IMR-90 (cell line): Measurements from ENCODE around the gene PARP3. TPM values are rescaled to one million over a fixed set of nuclear protein-coding genes. Genes with fewer than 3 reads are reported as not detected.

Source experiments
- ATAC-seq: fragments of 200-7000 bp; cut with Tn5 transposase; 2 replicates; pipeline ENCODE4 v1.9.1; 2020; ENCODE audit warnings: low read depth, mild to moderate bottlenecking, moderate library complexity
- BruUV-seq: library from RNA; stranded (reverse); fragments of 400-500 nt; replicated peaks from 2 replicates; lab custom pipeline; 2021; lab: Mats Ljungman, UMichigan
- CTCF ChIA-PET: fragments of 300-600 bp; formaldehyde crosslinking; extraction: SDS; loops from one replicate; lab custom pipeline; 2021; ENCODE audit warnings: antibody characterized with exemption; lab: Yijun Ruan, JAX
- POLR2A ChIA-PET: fragments of 300-600 bp; sonication (Branson Sonifier 250); formaldehyde crosslinking; loops from one replicate; lab custom pipeline; 2022; ENCODE audit warnings: antibody characterized with exemption; ENCODE audit not compliant: unreplicated experiment; lab: Charles Lee
- DNase-seq: peaks from one replicate; pipeline ENCODE4 v3.0.0; 2013
- H2AFZ ChIP-seq: replicated peaks from 2 replicates; pipeline ENCODE3; 2013; ENCODE audit warnings: low read length, mild to moderate bottlenecking; ENCODE audit not compliant: poor library complexity
- H2AK5ac ChIP-seq: 2 replicates; pipeline ENCODE4 v1.6.1; 2013; ENCODE audit warnings: low read depth, low read length, inconsistent platforms
- H2AK9ac ChIP-seq: replicated peaks from 2 replicates; pipeline ENCODE3; 2013; ENCODE audit warnings: mild to moderate bottlenecking, low read depth, low read length, moderate library complexity; ENCODE audit not compliant: poor library complexity
- H2BK120ac ChIP-seq: 2 replicates; pipeline ENCODE4 v1.6.1; 2013; ENCODE audit warnings: low read depth, low read length, inconsistent platforms
- H2BK15ac ChIP-seq: 3 replicates; pipeline ENCODE4 v1.6.1; 2013; ENCODE audit warnings: low read depth, low read length, inconsistent platforms
- H2BK20ac ChIP-seq: 2 replicates; pipeline ENCODE4 v1.6.1; 2013; ENCODE audit warnings: low read depth, mild to moderate bottlenecking, inconsistent platforms, low read length, moderate library complexity
- H2BK5ac ChIP-seq: 2 replicates; pipeline ENCODE4 v1.6.1; 2013; ENCODE audit warnings: mild to moderate bottlenecking, low read depth, low read length, inconsistent platforms; ENCODE audit not compliant: poor library complexity, severe bottlenecking
- H3K14ac ChIP-seq: replicated peaks from 2 replicates; pipeline ENCODE4 v1.6.1; 2013; ENCODE audit warnings: low read depth, low read length, inconsistent platforms
- H3K18ac ChIP-seq: 2 replicates; pipeline ENCODE4 v1.6.1; 2013; ENCODE audit warnings: low read depth, low read length, control low read depth
- H3K23ac ChIP-seq: 2 replicates; pipeline ENCODE4 v1.6.1; 2013; ENCODE audit warnings: low read depth, low read length, inconsistent platforms
- H3K27ac ChIP-seq: 2 replicates; pipeline ENCODE4 v1.5.1; 2013; ENCODE audit warnings: mild to moderate bottlenecking, control low read depth, low read length; ENCODE audit not compliant: insufficient read depth
- H3K27me3 ChIP-seq: 2 replicates; pipeline ENCODE4 v1.6.1; 2013; ENCODE audit warnings: low read length; ENCODE audit not compliant: control insufficient read depth, insufficient read depth
- H3K36me3 ChIP-seq: 2 replicates; pipeline ENCODE4 v1.6.1; 2013; ENCODE audit warnings: low read length, mixed read lengths; ENCODE audit not compliant: control insufficient read depth, insufficient read depth
- H3K4ac ChIP-seq: 2 replicates; pipeline ENCODE4 v1.6.1; 2013; ENCODE audit warnings: low read depth, low read length, inconsistent platforms
- H3K4me1 ChIP-seq: 2 replicates; pipeline ENCODE4 v1.6.1; 2013; ENCODE audit warnings: low read length, mixed read lengths; ENCODE audit not compliant: control insufficient read depth, insufficient read depth
- H3K4me2 ChIP-seq: 2 replicates; pipeline ENCODE4 v1.6.1; 2013; ENCODE audit warnings: low read depth, mild to moderate bottlenecking, control low read depth, low read length, moderate library complexity
- H3K4me3 ChIP-seq: 2 replicates; pipeline ENCODE4 v1.5.1; 2013; ENCODE audit warnings: low read depth, mild to moderate bottlenecking, control low read depth, low read length, moderate library complexity; ENCODE audit not compliant: insufficient read depth
- H3K56ac ChIP-seq: 2 replicates; pipeline ENCODE4 v1.6.1; 2013; ENCODE audit warnings: low read length, inconsistent platforms; ENCODE audit not compliant: insufficient read depth; ENCODE audit errors: extremely low read depth
- H3K79me1 ChIP-seq, 2 experiments: 2 replicates each; pipeline ENCODE4 v1.6.1; 2013; ENCODE audit warnings: low read length in 2 of 2, inconsistent platforms in 1 of 2, low read depth in 1 of 2
- H3K9ac ChIP-seq: 2 replicates; pipeline ENCODE4 v1.6.1; 2013; ENCODE audit warnings: low read depth, low read length, control low read depth
- H3K9me1 ChIP-seq: 2 replicates; pipeline ENCODE4 v1.6.1; 2013; ENCODE audit warnings: low read length, inconsistent platforms; ENCODE audit not compliant: insufficient read depth
- H3K9me3 ChIP-seq: 2 replicates; pipeline ENCODE4 v1.6.1; 2013; ENCODE audit warnings: low read length; ENCODE audit not compliant: control insufficient read depth, insufficient read depth
- H4K20me1 ChIP-seq: 2 replicates; pipeline ENCODE4 v1.6.1; 2013; ENCODE audit warnings: low read length, inconsistent platforms; ENCODE audit not compliant: insufficient read depth
- H4K5ac ChIP-seq: 2 replicates; pipeline ENCODE4 v1.6.1; 2013; ENCODE audit warnings: mild to moderate bottlenecking, low read depth, low read length, control low read depth
- H4K8ac ChIP-seq, 2 experiments: 2 replicates each; pipeline ENCODE4 v1.6.1; 2013; ENCODE audit warnings: low read depth in 2 of 2, low read length in 2 of 2, control low read depth in 1 of 2, inconsistent platforms in 1 of 2
- H4K91ac ChIP-seq: 2 replicates; pipeline ENCODE4 v1.6.1; 2013; ENCODE audit warnings: low read depth, low read length, inconsistent platforms; ENCODE audit not compliant: insufficient read depth
- CEBPB ChIP-seq: IDR thresholded peaks from 2 replicates; pipeline ENCODE4 v1.6.1; 2012; ENCODE audit warnings: low read depth, low read length, improper control_type of control experiment
- RFX5 ChIP-seq: IDR thresholded peaks from 2 replicates; pipeline ENCODE4 v1.8.0; 2012; ENCODE audit warnings: low read depth, mild to moderate bottlenecking, low read length, moderate library complexity
- WGBS, 2 experiments: methylation state at CpG; one replicate each; pipeline versions ENCODE4 v1.1.5 to v1.1.7; 2013; ENCODE audit warnings: missing lambda C conversion rate in 2 of 2; ENCODE audit not compliant: insufficient read length in 1 of 2; ENCODE audit errors: extremely low coverage in 2 of 2; 5-methylcytosine and 5-hydroxymethylcytosine counted together
- dilution Hi-C: fragments of 300-500 bp; cut with HindIII; formaldehyde crosslinking; loops from one replicate; pipeline ENCODE4 v1.14.3; 2018; ENCODE audit warnings: low sequenced_read_pairs; ENCODE audit not compliant: unreplicated experiment
- in situ Hi-C: fragments of 300-500 bp; cut with MboI; formaldehyde crosslinking; loops from 3 replicates; pipeline ENCODE4 v1.14.3; 2019; ENCODE audit warnings: low sequenced_read_pairs, inconsistent platforms, mixed read lengths
- intact Hi-C: fragments of 100-400 bp; cut with micrococcal nuclease; formaldehyde crosslinking; loops from 2 replicates; pipeline ENCODE4 v1.10.0; 2022
- polyA plus RNA-seq, 3 experiments: library from polyadenylated mRNA; depleted of rRNA; stranded (reverse); fragments of >200 nt; gene quantifications; 2 replicates each; pipeline ENCODE4 v1.2.3, GENCODE V29; 2012; ENCODE audit warnings: low replicate concordance in 1 of 3
- total RNA-seq: library from RNA; depleted of rRNA; stranded (reverse); fragments of >200 nt; gene quantifications from 2 replicates; pipeline ENCODE4 v1.2.3, GENCODE V29; 2012
- TF ChIP-seq, protein P1 (sequence below): fragments of 150-350 bp; IDR thresholded peaks from 2 replicates; pipeline ENCODE4 v1.6.1; 2017; ENCODE audit warnings: mild to moderate bottlenecking, antibody characterized with exemption, low read length, low read depth

Gene PARP3
- total and polyA plus RNA-seq, 2 of the 4 experiments (the other 2 are of a cell fraction): 16.3 to 22.0 TPM

DNA sequence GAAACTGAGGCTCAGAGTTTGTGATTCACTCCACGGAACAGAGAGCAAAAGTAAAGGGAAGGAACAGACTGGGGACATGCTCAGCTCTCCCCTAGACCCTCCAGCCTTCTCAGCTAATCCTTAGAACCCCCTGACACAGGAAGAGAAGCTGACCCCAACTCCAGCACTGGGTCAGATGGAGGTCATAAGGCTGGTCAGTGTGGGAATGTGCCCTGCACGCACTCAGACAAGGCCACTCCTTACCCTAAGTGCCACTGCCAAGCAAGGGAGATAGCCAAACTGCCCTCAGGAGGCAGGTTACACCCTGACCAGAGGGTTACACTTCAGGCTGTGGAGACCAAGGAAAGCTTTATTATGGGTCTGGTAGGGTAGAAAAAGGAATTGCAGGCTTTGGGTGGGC is 52.4 kb downstream of the PARP3 start:
- Histone ChIP-seq H2AK9ac (peak overlapping the region; percentile 98), H3K4me2 (peak overlapping the region; percentile 76), H3K14ac (peak overlapping the region; percentile 57; the same call in 1 of the 2 replicates), H3K9me1 (peaks cover 3% of the 10 kb centered on the region), H4K8ac (peak overlapping the region; percentile 94 to 95; a peak in 2 of 4 replicates), H2BK20ac (no peak overlapping the region), H3K4me1 (peaks cover 7% of the 10 kb centered on the region), H3K18ac (no peak overlapping the region), H2BK15ac (no peak overlapping the region), H2BK5ac (no peak overlapping the region), H3K27me3 (no peaks in the 10 kb centered on the region), H4K20me1 (peaks cover 18% of the 10 kb centered on the region; the same call in 1 of the 2 replicates), H2AFZ (no peak overlapping the region), H3K23ac (peak overlapping the region; percentile 67; the same call in 1 of the 2 replicates), H3K27ac (peak overlapping the region; percentile 48), H3K9ac (peak overlapping the region; percentile 95), H3K36me3 (peaks cover 29% of the 10 kb centered on the region), H3K56ac (peak overlapping the region; percentile 85; the same call in 1 of the 2 replicates), H3K9me3 (no peaks in the 10 kb centered on the region), H3K79me1 (peaks cover 24 to 40% of the 10 kb centered on the region in 2 experiments; a peak in 3 of 4 replicates), H3K4me3 (peak overlapping the region; percentile 77; the same call in 1 of the 2 replicates), H2BK120ac (no peak overlapping the region), H3K4ac (peak overlapping the region; percentile 96; the same call in 1 of the 2 replicates), H4K5ac (no peak overlapping the region), H4K91ac (0 out of 2 replicates have a peak overlapping the region, but pooled peaks have one; percentile 21), H2AK5ac (peak overlapping the region; percentile 57; the same call in 1 of the 2 replicates)
- in situ Hi-C loops: no loop called here
- TF ChIP-seq RFX5: no peak
- TF ChIP-seq CEBPB: no peak
- TF ChIP-seq, protein P1, sequence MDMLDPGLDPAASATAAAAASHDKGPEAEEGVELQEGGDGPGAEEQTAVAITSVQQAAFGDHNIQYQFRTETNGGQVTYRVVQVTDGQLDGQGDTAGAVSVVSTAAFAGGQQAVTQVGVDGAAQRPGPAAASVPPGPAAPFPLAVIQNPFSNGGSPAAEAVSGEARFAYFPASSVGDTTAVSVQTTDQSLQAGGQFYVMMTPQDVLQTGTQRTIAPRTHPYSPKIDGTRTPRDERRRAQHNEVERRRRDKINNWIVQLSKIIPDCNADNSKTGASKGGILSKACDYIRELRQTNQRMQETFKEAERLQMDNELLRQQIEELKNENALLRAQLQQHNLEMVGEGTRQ: no peak
- no peak for DNase-seq
- CTCF ChIA-PET: interaction anchor here (1.3 kb wide), 1 partner anchor 21 kb away, joined by 5 read pairs; the partner anchor contains the start of gene ABHD14B
- BruUV-seq: no TSS peak
- no peak for ATAC-seq
- dilution Hi-C loops: no loop called here
- POLR2A ChIA-PET: interaction anchor here (0.6 kb wide), 1 partner anchor 52 kb away, joined by 4 read pairs; no protein-coding TSS in a partner anchor
- intact Hi-C loops: loop anchor here (2.0 kb wide), 1 partner anchor 52 kb away; the partner anchor contains the start of gene PARP3
- WGBS, 2 experiments: no CpG with 5 or more reads among the region's 2 CpGs
